ENCODE results near the gene PRKCE. TPM values are rescaled to one million over a fixed set of nuclear protein-coding genes. Genes with fewer than 3 reads are reported as not detected.

The PRKCE gene
- polyA plus RNA-seq, 3 donors: 1.3 to 7.7 (median 2.3) TPM

DNA sequence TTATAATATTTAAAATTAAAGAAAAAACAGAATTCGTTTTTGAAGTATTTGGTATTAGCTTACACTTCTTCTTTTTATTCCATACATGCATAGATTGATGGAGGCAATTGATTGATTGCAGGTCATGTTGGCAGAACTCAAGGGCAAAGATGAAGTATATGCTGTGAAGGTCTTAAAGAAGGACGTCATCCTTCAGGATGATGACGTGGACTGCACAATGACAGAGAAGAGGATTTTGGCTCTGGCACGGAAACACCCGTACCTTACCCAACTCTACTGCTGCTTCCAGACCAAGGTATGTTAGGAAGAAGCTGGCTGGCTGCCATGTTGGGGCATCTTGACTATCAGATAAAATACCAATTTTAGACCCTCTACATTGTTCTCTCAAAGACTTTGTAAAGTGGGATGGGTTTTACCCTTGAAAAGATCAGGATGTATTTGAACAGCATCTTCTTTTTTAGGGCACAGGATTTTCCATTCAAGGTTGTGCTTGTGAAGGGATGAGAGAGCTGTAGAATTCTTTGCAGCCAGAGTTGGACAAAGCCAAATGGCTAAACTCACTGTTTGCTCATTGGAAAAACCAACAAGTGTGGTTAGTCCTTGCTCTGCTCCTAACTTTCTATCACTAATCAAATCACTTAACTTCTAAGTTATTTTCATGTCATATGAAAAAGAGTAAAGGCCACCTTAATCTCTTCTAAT is 358.9 kb downstream of the PRKCE start:
- H3K9me3 Mint-ChIP-seq: no peaks in the 10 kb centered on the region
- Histone ChIP-seq H2AFZ (ENCODE audit: insufficient read depth, low read depth, low read length, poor library complexity, severe bottlenecking) (no peak overlapping the region), H3K27ac (ENCODE audit: low read depth in 1 of 2, low read length in 2 of 2) (no peak overlapping the region), H3K36me3 (replicated peaks in 1 of 2; ENCODE audit: control insufficient read depth in 1 of 2, insufficient read depth in 2 of 2, low read length in 2 of 2) (peaks cover 22 to 81% of the 10 kb centered on the region in 2 donors), H3K79me2 (ENCODE audit: insufficient read depth, low read length) (no peaks in the 10 kb centered on the region), H3K27me3 (ENCODE audit: control insufficient read depth in 2 of 2, insufficient read depth in 2 of 2, low read length in 2 of 2) (no peaks in the 10 kb centered on the region), H4K20me1 (ENCODE audit: insufficient read depth, low read length) (no peaks in the 10 kb centered on the region), H3K4me2 (replicated peaks; ENCODE audit: extremely low read depth, low read length, poor library complexity, severe bottlenecking) (no peak overlapping the region), H3K4me3 (replicated peaks in 1 of 3; ENCODE audit: low read depth in 2 of 3, low read length in 3 of 3) (no peak overlapping the region), H3K4me1 (ENCODE audit: control insufficient read depth in 1 of 2, insufficient read depth in 2 of 2, low read length in 2 of 2) (no peaks in the 10 kb centered on the region), H3K9ac (ENCODE audit: insufficient read depth, low read length, poor library complexity, severe bottlenecking) (no peak overlapping the region), H3K9me3 (replicated peaks in 1 of 2; ENCODE audit: control insufficient read depth in 1 of 2, insufficient read depth in 1 of 2, low read length in 2 of 2) (no peaks in the 10 kb centered on the region)
- no peaks in the 10 kb centered on the region for H3K27me3 Mint-ChIP-seq (ENCODE audit: low read depth in 3 of 3)
- H3K27ac Mint-ChIP-seq: no peak overlapping the region
- intact Hi-C loops (cut with micrococcal nuclease): loop anchor here (10.0 kb wide), 2 partner anchors 354 to 634 kb away; no protein-coding TSS in a partner anchor
- TF ChIP-seq, protein P1, sequence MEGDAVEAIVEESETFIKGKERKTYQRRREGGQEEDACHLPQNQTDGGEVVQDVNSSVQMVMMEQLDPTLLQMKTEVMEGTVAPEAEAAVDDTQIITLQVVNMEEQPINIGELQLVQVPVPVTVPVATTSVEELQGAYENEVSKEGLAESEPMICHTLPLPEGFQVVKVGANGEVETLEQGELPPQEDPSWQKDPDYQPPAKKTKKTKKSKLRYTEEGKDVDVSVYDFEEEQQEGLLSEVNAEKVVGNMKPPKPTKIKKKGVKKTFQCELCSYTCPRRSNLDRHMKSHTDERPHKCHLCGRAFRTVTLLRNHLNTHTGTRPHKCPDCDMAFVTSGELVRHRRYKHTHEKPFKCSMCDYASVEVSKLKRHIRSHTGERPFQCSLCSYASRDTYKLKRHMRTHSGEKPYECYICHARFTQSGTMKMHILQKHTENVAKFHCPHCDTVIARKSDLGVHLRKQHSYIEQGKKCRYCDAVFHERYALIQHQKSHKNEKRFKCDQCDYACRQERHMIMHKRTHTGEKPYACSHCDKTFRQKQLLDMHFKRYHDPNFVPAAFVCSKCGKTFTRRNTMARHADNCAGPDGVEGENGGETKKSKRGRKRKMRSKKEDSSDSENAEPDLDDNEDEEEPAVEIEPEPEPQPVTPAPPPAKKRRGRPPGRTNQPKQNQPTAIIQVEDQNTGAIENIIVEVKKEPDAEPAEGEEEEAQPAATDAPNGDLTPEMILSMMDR (IDR thresholded peaks at IDR 0.05): no peak
- peaks cover 50 to 61% of the 10 kb centered on the region in 2 donors for H3K36me3 Mint-ChIP-seq
- DNase-seq: no peak
- H3K4me1 Mint-ChIP-seq: no peaks in the 10 kb centered on the region
- H3K4me3 Mint-ChIP-seq: no peak overlapping the region
- WGBS (ENCODE audit: insufficient coverage): no CpG with 5 or more reads among the region's 5 CpGs

DNA sequence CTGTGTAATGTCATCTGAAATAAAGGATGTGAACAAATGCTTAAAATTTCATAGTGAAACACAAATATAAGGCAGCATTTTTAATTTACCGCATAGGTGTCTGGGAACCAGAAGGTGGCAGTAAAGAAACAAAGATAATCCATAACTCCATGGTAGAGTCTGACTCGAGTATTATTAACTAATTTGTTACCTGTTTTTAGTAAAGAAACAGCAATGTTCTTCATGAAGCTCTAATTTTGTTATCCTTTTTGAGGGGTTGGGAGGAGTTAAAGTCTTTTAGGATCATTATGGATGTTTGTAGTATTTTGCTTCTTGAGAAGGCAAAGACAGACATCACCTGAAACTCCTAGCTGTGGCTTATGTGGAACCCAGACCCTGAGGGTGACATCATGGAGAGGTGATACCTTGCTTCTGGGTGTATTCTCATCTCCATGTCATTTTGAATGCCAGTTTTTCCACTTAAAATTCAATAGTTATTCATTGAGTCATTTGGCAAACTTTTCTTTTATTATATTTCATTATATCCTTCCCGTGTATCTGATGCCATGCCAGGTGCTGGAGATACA is 359.5 kb downstream of the PRKCE start:
- Mint-ChIP-seq H3K9me3 (no peaks in the 10 kb centered on the region), H3K4me3 (no peak overlapping the region), H3K36me3 (peaks cover 52 to 64% of the 10 kb centered on the region in 2 donors), H3K27ac (peak overlapping the region in 1 of 7 donors; percentile 36), H3K4me1 (no peaks in the 10 kb centered on the region), H3K27me3 (ENCODE audit: low read depth in 3 of 3) (no peaks in the 10 kb centered on the region)
- no peak overlapping the region for H2AFZ ChIP-seq (ENCODE audit: insufficient read depth, low read depth, low read length, poor library complexity, severe bottlenecking)
- no peak overlapping the region for H3K4me3 ChIP-seq (replicated peaks in 1 of 3; ENCODE audit: low read depth in 2 of 3, low read length in 3 of 3)
- intact Hi-C loops (cut with micrococcal nuclease): loop anchor here (10.0 kb wide), 2 partner anchors 354 to 634 kb away; no protein-coding TSS in a partner anchor
- WGBS (ENCODE audit: insufficient coverage): no CpG with 5 or more reads among the region's 3 CpGs
- TF ChIP-seq, protein P1 (IDR thresholded peaks at IDR 0.05): peak; percentile 57
- H3K4me1 ChIP-seq (ENCODE audit: control insufficient read depth in 1 of 2, insufficient read depth in 2 of 2, low read length in 2 of 2): no peaks in the 10 kb centered on the region
- H3K36me3 ChIP-seq (replicated peaks in 1 of 2; ENCODE audit: control insufficient read depth in 1 of 2, insufficient read depth in 2 of 2, low read length in 2 of 2): peaks cover 21 to 78% of the 10 kb centered on the region in 2 donors
- H3K27me3 ChIP-seq (ENCODE audit: control insufficient read depth in 2 of 2, insufficient read depth in 2 of 2, low read length in 2 of 2): no peaks in the 10 kb centered on the region
- H3K27ac ChIP-seq (ENCODE audit: low read depth in 1 of 2, low read length in 2 of 2): no peak overlapping the region
- H3K9me3 ChIP-seq (replicated peaks in 1 of 2; ENCODE audit: control insufficient read depth in 1 of 2, insufficient read depth in 1 of 2, low read length in 2 of 2): no peaks in the 10 kb centered on the region
- H4K20me1 ChIP-seq (ENCODE audit: insufficient read depth, low read length): no peaks in the 10 kb centered on the region
- H3K9ac ChIP-seq (ENCODE audit: insufficient read depth, low read length, poor library complexity, severe bottlenecking): no peak overlapping the region
- DNase-seq: peak in 2 of 3 donors; percentile 11 to 24
- no peak overlapping the region for H3K4me2 ChIP-seq (replicated peaks; ENCODE audit: extremely low read depth, low read length, poor library complexity, severe bottlenecking)
- no peaks in the 10 kb centered on the region for H3K79me2 ChIP-seq (ENCODE audit: insufficient read depth, low read length)
